Renal cortical epithelial cell (primary cell): ENCODE measurements around the gene BSND. TPM values are rescaled to one million over a fixed set of nuclear protein-coding genes. Genes with fewer than 3 reads are reported as not detected.

ENCODE experiments used
- DNase-seq: peaks from one replicate; pipeline ENCODE4 v3.0.0-alpha.2; 2011; ENCODE audit warnings: low read depth
- total RNA-seq: library from RNA; depleted of rRNA; stranded (reverse); fragments of >200 nt; gene quantifications from 2 replicates; pipeline ENCODE4 v1.2.3, GENCODE V29; 2014

The BSND gene
- total RNA-seq, 1 donor from 2014 or later = 0.45 TPM

GRCh38 chr1:54975356-54976108 lies 23.2 kb upstream of the BSND start:
- DNase-seq = no peak

- DNase-seq = peak; percentile 47
Observed at GRCh38 chr1:54976747-54977146, 22.0 kb upstream of the BSND start.

- no peak for DNase-seq
Observed at GRCh38 chr1:54977533-54978297, 21.0 kb upstream of the BSND start.

GRCh38 chr1:54978528-54979326 lies 20.0 kb upstream of the BSND start:
- DNase-seq = no peak

- no peak for DNase-seq
Observed at GRCh38 chr1:54979327-54979891, 19.3 kb upstream of the BSND start.

GRCh38 chr1:54980046-54980527 lies 18.6 kb upstream of the BSND start:
- no peak for DNase-seq

- DNase-seq = no peak
Observed at GRCh38 chr1:54980528-54981241, 18.0 kb upstream of the BSND start, which contains the start of gene TMEM61. Gene TMEM61 (plus strand): TSS chr1:54980628. CDS start chr1:54981066, 438 bp downstream.

- no peak for DNase-seq
Observed at GRCh38 chr1:54981466-54981865, 17.3 kb upstream of the BSND start.

- DNase-seq = no peak
Observed at GRCh38 chr1:54982739-54983138, 16.0 kb upstream of the BSND start.

GRCh38 chr1:54984131-54984842 lies 14.4 kb upstream of the BSND start:
- DNase-seq = no peak

GRCh38 chr1:54985556-54985955 lies 13.2 kb upstream of the BSND start:
- DNase-seq = no peak

GRCh38 chr1:54986025-54986424 lies 12.7 kb upstream of the BSND start:
- DNase-seq = no peak

- DNase-seq = no peak
Observed at GRCh38 chr1:54986533-54986932, 12.2 kb upstream of the BSND start.

- no peak for DNase-seq
Observed at GRCh38 chr1:54987427-54987826, 11.3 kb upstream of the BSND start.

- peak; percentile 35 for DNase-seq
Observed at GRCh38 chr1:54987919-54988705, 10.6 kb upstream of the BSND start.

- DNase-seq = no peak
Observed at GRCh38 chr1:54988975-54989374, 9.8 kb upstream of the BSND start.

- no peak for DNase-seq
Observed at GRCh38 chr1:54989473-54989872, 9.3 kb upstream of the BSND start.

- DNase-seq = no peak
Observed at GRCh38 chr1:54989968-54990810, 8.5 kb upstream of the BSND start.

GRCh38 chr1:54990916-54991315 lies 7.8 kb upstream of the BSND start:
- no peak for DNase-seq
